SK-N-SH treated with all-trans-retinoic acid at 6 μM for 48 hours (cell line): Measurements from ENCODE around the gene EIF3B.

Experiments used
- ATAC-seq: fragments of 200-7000 bp; cut with Tn5 transposase; 3 replicates; pipeline ENCODE4 v1.9.1; 2020; ENCODE audit warnings: mild to moderate bottlenecking, moderate library complexity
- ARNTL ChIP-seq: fragments of 450-650 bp; formaldehyde crosslinking; IDR thresholded peaks from 2 replicates; pipeline ENCODE4 v1.5.0; 2020; ENCODE audit warnings: low read depth, mild to moderate bottlenecking, moderate library complexity, borderline replicate concordance
- BACH2 ChIP-seq: fragments of 250-450 bp; sonication (Bioruptor Pico); IDR thresholded peaks from 2 replicates; pipeline ENCODE4 v1.9.0; 2021; ENCODE audit warnings: mild to moderate bottlenecking, borderline replicate concordance
- CSDC2 ChIP-seq: fragments of 250-450 bp; sonication (Bioruptor Pico); IDR thresholded peaks from 2 replicates; pipeline ENCODE4 v1.5.0; 2020; ENCODE audit warnings: mild to moderate bottlenecking, moderate library complexity
- ESRRG ChIP-seq: fragments of 250-450 bp; sonication (Bioruptor Pico); IDR thresholded peaks from 2 replicates; pipeline ENCODE4 v1.6.1; 2021; ENCODE audit warnings: mild to moderate bottlenecking
- GLIS3 ChIP-seq: fragments of 250-450 bp; sonication (Bioruptor Pico); IDR thresholded peaks from 2 replicates; pipeline ENCODE4 v1.5.0; 2020; ENCODE audit warnings: mild to moderate bottlenecking, moderate library complexity
- ISL1 ChIP-seq: fragments of 250-450 bp; sonication (Bioruptor Pico); IDR thresholded peaks from 2 replicates; pipeline ENCODE4 v2.1.2; 2022; ENCODE audit warnings: mild to moderate bottlenecking, moderate library complexity
- OSR1 ChIP-seq: fragments of 250-450 bp; sonication (Bioruptor Pico); IDR thresholded peaks from 2 replicates; pipeline ENCODE4 v1.8.0; 2022; ENCODE audit warnings: moderate library complexity, mild to moderate bottlenecking, inconsistent platforms
- PPARA ChIP-seq: fragments of 250-450 bp; sonication (Bioruptor Pico); IDR thresholded peaks from 2 replicates; pipeline ENCODE4 v1.5.0; 2020; ENCODE audit warnings: mild to moderate bottlenecking, borderline replicate concordance
- SNAI2 ChIP-seq: fragments of 250-450 bp; sonication (Bioruptor Pico); IDR thresholded peaks from 2 replicates; pipeline ENCODE4 v1.5.0; 2020; ENCODE audit warnings: mild to moderate bottlenecking, moderate library complexity
- TCF4 ChIP-seq: fragments of 250-450 bp; sonication (Bioruptor Pico); IDR thresholded peaks from 2 replicates; pipeline ENCODE4 v1.8.0; 2021; ENCODE audit warnings: mild to moderate bottlenecking, moderate library complexity, borderline replicate concordance
- TOX ChIP-seq: fragments of 250-450 bp; sonication (Bioruptor Pico); IDR thresholded peaks from 2 replicates; pipeline ENCODE4 v1.8.0; 2021; ENCODE audit warnings: mild to moderate bottlenecking, moderate library complexity, borderline replicate concordance
- ZC3H10 ChIP-seq: fragments of 250-450 bp; sonication (Bioruptor Pico); IDR thresholded peaks from 2 replicates; pipeline ENCODE4 v1.5.1; 2021; ENCODE audit warnings: mild to moderate bottlenecking, moderate library complexity
- ZFP30 ChIP-seq: fragments of 450-650 bp; formaldehyde crosslinking; IDR thresholded peaks from 2 replicates; pipeline ENCODE4 v1.5.0; 2022; ENCODE audit warnings: mild to moderate bottlenecking, moderate library complexity
- ZNF565 ChIP-seq: fragments of 450-650 bp; formaldehyde crosslinking; conservative IDR thresholded peaks from 2 replicates; pipeline ENCODE4 v1.5.0; 2020; ENCODE audit warnings: low read depth, mild to moderate bottlenecking, moderate library complexity
- ZNF70 ChIP-seq: fragments of 450-650 bp; formaldehyde crosslinking; IDR thresholded peaks from 2 replicates; pipeline ENCODE4 v1.5.0; 2020; ENCODE audit warnings: mild to moderate bottlenecking, moderate library complexity
- ZNF8 ChIP-seq: fragments of 450-650 bp; formaldehyde crosslinking; IDR thresholded peaks from 2 replicates; pipeline ENCODE4 v1.5.0; 2020; ENCODE audit warnings: mild to moderate bottlenecking, moderate library complexity
- TF ChIP-seq, protein P1 (sequence below): fragments of 250-450 bp; sonication (Bioruptor Pico); IDR thresholded peaks from 2 replicates; pipeline ENCODE4 v1.8.0; 2021; ENCODE audit warnings: low read depth, mild to moderate bottlenecking, moderate library complexity, borderline replicate concordance
- TF ChIP-seq, protein P2 (sequence below): fragments of 250-450 bp; sonication (Bioruptor Pico); IDR thresholded peaks from 2 replicates; pipeline ENCODE4 v1.5.0; 2020; ENCODE audit warnings: mild to moderate bottlenecking, moderate library complexity
- TF ChIP-seq, protein P3 (sequence below): fragments of 250-450 bp; sonication (Bioruptor Pico); IDR thresholded peaks from 2 replicates; pipeline ENCODE4 v1.5.1; 2020; ENCODE audit warnings: low read depth, mild to moderate bottlenecking, moderate library complexity
- TF ChIP-seq, protein P4 (sequence below): fragments of 250-450 bp; sonication (Bioruptor Pico); IDR thresholded peaks from 2 replicates; pipeline ENCODE4 v1.5.1; 2021; ENCODE audit warnings: mild to moderate bottlenecking, moderate library complexity
- TF ChIP-seq, protein P5 (sequence below): fragments of 250-450 bp; sonication (Bioruptor Pico); IDR thresholded peaks from 2 replicates; pipeline ENCODE4 v1.8.0; 2020; ENCODE audit warnings: mild to moderate bottlenecking, moderate library complexity, borderline replicate concordance

Gene EIF3B

DNA sequence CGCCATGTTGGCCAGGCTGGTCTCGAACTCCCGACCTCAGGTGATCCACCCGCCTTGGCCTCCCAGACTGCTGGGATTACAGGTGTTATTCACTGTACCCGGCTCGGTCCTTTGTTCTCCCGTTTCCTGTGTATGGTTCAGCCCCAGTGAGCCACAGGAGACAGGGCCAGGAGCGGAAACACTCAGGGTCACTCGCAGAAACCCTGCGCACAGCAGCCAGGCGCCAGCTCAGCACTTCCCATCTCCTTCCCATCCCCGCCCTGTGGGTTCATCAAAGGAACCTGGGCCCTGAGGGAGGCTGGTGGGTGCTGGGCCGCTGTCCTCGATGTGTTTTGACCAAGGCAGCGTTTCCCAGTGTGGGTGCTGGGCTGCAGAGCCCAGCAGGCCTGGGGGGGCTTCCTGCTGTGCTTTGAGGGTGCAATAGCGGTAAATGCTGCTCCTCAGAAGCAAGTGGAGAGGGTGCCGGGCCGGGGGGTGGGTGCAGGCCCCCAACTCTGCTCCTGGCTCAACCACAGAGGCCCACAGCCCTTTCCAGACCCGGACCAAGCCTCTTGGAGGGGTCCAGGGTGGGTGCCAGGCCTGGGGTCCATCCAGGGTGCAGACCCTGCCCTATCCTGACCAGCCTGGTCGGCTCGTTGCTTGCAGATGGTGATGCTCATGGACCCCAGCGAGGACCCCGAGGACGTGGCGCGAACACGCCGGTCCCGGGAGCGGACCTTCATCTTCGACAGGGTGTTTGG lies 33.4 kb downstream of the EIF3B start:
- TF ChIP-seq OSR1 (CRISPR knock-in tag): no peak
- no peak for TF ChIP-seq CSDC2 (CRISPR knock-in tag)
- TF ChIP-seq, protein P1, sequence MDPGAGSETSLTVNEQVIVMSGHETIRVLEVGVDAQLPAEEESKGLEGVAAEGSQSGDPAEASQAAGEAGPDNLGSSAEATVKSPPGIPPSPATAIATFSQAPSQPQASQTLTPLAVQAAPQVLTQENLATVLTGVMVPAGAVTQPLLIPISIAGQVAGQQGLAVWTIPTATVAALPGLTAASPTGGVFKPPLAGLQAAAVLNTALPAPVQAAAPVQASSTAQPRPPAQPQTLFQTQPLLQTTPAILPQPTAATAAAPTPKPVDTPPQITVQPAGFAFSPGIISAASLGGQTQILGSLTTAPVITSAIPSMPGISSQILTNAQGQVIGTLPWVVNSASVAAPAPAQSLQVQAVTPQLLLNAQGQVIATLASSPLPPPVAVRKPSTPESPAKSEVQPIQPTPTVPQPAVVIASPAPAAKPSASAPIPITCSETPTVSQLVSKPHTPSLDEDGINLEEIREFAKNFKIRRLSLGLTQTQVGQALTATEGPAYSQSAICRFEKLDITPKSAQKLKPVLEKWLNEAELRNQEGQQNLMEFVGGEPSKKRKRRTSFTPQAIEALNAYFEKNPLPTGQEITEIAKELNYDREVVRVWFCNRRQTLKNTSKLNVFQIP (CRISPR knock-in tag): no peak
- no peak for TF ChIP-seq ZNF8 (CRISPR knock-in tag)
- no peak for TF ChIP-seq SNAI2 (CRISPR knock-in tag)
- no peak for TF ChIP-seq ZNF565
- no peak for TF ChIP-seq ZFP30
- TF ChIP-seq BACH2 (CRISPR knock-in tag): no peak
- no peak for TF ChIP-seq GLIS3 (CRISPR knock-in tag)
- no peak for TF ChIP-seq ZC3H10
- no peak for TF ChIP-seq ESRRG (CRISPR knock-in tag)
- no peak for TF ChIP-seq ISL1 (CRISPR knock-in tag)
- TF ChIP-seq, protein P2, sequence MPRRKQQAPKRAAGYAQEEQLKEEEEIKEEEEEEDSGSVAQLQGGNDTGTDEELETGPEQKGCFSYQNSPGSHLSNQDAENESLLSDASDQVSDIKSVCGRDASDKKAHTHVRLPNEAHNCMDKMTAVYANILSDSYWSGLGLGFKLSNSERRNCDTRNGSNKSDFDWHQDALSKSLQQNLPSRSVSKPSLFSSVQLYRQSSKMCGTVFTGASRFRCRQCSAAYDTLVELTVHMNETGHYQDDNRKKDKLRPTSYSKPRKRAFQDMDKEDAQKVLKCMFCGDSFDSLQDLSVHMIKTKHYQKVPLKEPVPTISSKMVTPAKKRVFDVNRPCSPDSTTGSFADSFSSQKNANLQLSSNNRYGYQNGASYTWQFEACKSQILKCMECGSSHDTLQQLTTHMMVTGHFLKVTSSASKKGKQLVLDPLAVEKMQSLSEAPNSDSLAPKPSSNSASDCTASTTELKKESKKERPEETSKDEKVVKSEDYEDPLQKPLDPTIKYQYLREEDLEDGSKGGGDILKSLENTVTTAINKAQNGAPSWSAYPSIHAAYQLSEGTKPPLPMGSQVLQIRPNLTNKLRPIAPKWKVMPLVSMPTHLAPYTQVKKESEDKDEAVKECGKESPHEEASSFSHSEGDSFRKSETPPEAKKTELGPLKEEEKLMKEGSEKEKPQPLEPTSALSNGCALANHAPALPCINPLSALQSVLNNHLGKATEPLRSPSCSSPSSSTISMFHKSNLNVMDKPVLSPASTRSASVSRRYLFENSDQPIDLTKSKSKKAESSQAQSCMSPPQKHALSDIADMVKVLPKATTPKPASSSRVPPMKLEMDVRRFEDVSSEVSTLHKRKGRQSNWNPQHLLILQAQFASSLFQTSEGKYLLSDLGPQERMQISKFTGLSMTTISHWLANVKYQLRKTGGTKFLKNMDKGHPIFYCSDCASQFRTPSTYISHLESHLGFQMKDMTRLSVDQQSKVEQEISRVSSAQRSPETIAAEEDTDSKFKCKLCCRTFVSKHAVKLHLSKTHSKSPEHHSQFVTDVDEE (CRISPR knock-in tag): no peak
- no peak for TF ChIP-seq ZNF70 (CRISPR knock-in tag)
- TF ChIP-seq PPARA (CRISPR knock-in tag): no peak
- no peak for TF ChIP-seq TOX
- TF ChIP-seq ARNTL (CRISPR knock-in tag): no peak
- TF ChIP-seq, protein P3, sequence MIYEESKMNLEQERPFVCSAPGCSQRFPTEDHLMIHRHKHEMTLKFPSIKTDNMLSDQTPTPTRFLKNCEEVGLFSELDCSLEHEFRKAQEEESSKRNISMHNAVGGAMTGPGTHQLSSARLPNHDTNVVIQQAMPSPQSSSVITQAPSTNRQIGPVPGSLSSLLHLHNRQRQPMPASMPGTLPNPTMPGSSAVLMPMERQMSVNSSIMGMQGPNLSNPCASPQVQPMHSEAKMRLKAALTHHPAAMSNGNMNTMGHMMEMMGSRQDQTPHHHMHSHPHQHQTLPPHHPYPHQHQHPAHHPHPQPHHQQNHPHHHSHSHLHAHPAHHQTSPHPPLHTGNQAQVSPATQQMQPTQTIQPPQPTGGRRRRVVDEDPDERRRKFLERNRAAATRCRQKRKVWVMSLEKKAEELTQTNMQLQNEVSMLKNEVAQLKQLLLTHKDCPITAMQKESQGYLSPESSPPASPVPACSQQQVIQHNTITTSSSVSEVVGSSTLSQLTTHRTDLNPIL (CRISPR knock-in tag): no peak
- ATAC-seq: no peak

DNA sequence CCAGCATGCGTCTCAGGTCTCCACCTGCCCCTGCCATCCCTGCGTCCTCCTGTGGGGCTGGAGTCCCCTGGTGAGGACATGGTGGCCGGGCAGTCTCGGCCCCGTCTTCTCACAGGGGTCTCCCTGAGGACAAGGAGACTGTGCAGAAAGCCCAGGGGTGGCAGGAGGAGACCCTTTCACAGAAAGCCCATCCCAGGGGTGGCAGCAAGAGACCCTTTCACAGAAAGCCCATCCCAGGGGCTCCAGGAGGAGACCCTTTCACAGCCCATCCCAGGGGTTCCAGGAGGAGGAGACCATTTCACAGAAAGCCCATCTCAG lies 34.0 kb downstream of the EIF3B start:
- TF ChIP-seq GLIS3 (CRISPR knock-in tag) (no peak), ZNF8 (CRISPR knock-in tag) (no peak), ZNF70 (CRISPR knock-in tag) (no peak), TOX (no peak), ZC3H10 (no peak), ZFP30 (no peak), ARNTL (CRISPR knock-in tag) (no peak), OSR1 (CRISPR knock-in tag) (no peak), CSDC2 (CRISPR knock-in tag) (no peak), TCF4 (CRISPR knock-in tag) (no peak), BACH2 (CRISPR knock-in tag) (no peak)
- TF ChIP-seq, protein P4, sequence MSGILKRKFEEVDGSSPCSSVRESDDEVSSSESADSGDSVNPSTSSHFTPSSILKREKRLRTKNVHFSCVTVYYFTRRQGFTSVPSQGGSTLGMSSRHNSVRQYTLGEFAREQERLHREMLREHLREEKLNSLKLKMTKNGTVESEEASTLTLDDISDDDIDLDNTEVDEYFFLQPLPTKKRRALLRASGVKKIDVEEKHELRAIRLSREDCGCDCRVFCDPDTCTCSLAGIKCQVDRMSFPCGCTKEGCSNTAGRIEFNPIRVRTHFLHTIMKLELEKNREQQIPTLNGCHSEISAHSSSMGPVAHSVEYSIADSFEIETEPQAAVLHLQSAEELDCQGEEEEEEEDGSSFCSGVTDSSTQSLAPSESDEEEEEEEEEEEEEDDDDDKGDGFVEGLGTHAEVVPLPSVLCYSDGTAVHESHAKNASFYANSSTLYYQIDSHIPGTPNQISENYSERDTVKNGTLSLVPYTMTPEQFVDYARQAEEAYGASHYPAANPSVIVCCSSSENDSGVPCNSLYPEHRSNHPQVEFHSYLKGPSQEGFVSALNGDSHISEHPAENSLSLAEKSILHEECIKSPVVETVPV (CRISPR knock-in tag): no peak
- TF ChIP-seq, protein P2 (CRISPR knock-in tag): no peak
- TF ChIP-seq, protein P3 (CRISPR knock-in tag): no peak
- TF ChIP-seq, protein P1 (CRISPR knock-in tag): no peak
- TF ChIP-seq, protein P5, sequence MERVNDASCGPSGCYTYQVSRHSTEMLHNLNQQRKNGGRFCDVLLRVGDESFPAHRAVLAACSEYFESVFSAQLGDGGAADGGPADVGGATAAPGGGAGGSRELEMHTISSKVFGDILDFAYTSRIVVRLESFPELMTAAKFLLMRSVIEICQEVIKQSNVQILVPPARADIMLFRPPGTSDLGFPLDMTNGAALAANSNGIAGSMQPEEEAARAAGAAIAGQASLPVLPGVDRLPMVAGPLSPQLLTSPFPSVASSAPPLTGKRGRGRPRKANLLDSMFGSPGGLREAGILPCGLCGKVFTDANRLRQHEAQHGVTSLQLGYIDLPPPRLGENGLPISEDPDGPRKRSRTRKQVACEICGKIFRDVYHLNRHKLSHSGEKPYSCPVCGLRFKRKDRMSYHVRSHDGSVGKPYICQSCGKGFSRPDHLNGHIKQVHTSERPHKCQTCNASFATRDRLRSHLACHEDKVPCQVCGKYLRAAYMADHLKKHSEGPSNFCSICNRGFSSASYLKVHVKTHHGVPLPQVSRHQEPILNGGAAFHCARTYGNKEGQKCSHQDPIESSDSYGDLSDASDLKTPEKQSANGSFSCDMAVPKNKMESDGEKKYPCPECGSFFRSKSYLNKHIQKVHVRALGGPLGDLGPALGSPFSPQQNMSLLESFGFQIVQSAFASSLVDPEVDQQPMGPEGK: no peak
- TF ChIP-seq, all 23 proteins: peak for 0
- ATAC-seq: no peak
